Uterus (tissue), 2 donors: ENCODE data around the gene PTGIS.

ENCODE experiments used
- CTCF ChIP-seq, 4 experiments: fragments of 200-600 bp in 2 of 4; fragments of 450-650 bp in 2 of 4; sonication (generic) in 2 of 4; IDR thresholded peaks; one replicate each; pipeline ENCODE4 v1.5.1; 2016 to 2019; ENCODE audit warnings: antibody characterized with exemption in 4 of 4, mild to moderate bottlenecking in 2 of 4, moderate library complexity in 1 of 4
- POLR2A ChIP-seq, 2 donors: fragments of 450-650 bp; IDR thresholded peaks; one replicate each; pipeline ENCODE4 v1.6.1; 2016; ENCODE audit warnings: antibody characterized with exemption in 2 of 2, mild to moderate bottlenecking in 1 of 2, moderate library complexity in 1 of 2

GRCh38 chr20:49549801-49550551 is 18.0 kb downstream of the PTGIS start:
- TF ChIP-seq POLR2A (IDR thresholded peaks at IDR 0.05) (no peak), CTCF (IDR thresholded peaks at IDR 0.05) (no peak)
